PC-9 (cell line): ENCODE data around the gene POPDC2. TPM values are rescaled to one million over a fixed set of nuclear protein-coding genes. Genes with fewer than 3 reads are reported as not detected.

Experiments
- BruUV-seq: library from RNA; stranded (reverse); fragments of 400-500 nt; replicated peaks from 2 replicates; lab custom pipeline; 2021; lab: Mats Ljungman, UMichigan
- CTCF ChIA-PET: fragments of 300-600 bp; sonication (Branson Sonifier 250); formaldehyde crosslinking; loops from one replicate; lab custom pipeline; 2022; ENCODE audit warnings: antibody characterized with exemption; lab: Charles Lee
- POLR2A ChIA-PET: fragments of 300-600 bp; sonication (Branson Sonifier 250); formaldehyde crosslinking; loops from one replicate; lab custom pipeline; 2022; ENCODE audit warnings: antibody characterized with exemption; ENCODE audit not compliant: unreplicated experiment; lab: Charles Lee
- DNase-seq, 2 experiments: peaks; one replicate each; pipeline versions ENCODE4 v3.0.0 to v3.0.0-alpha.2; 2015 to 2022; ENCODE audit warnings: mixed read lengths in 1 of 2
- H2AFZ ChIP-seq: fragments of 200-600 bp; sonication (generic); 2 replicates; pipeline ENCODE4 v1.8.1; 2017; ENCODE audit warnings: antibody characterized with exemption
- H3F3A ChIP-seq: fragments of 200-600 bp; sonication (generic); 2 replicates; pipeline ENCODE4 v1.8.1; 2017; ENCODE audit warnings: antibody characterized with exemption, mild to moderate bottlenecking, low read depth; ENCODE audit not compliant: insufficient read depth
- H3K27ac ChIP-seq: fragments of 200-600 bp; sonication (generic); 2 replicates; pipeline ENCODE4 v1.6.1; 2016; ENCODE audit warnings: mixed run types
- H3K27me3 ChIP-seq: fragments of 200-600 bp; sonication (generic); 2 replicates; pipeline ENCODE4 v1.6.1; 2016; ENCODE audit warnings: low read depth, mixed run types; ENCODE audit not compliant: insufficient read depth
- H3K36me3 ChIP-seq: fragments of 200-600 bp; sonication (generic); 2 replicates; pipeline ENCODE4 v1.6.1; 2016; ENCODE audit warnings: low read depth, mixed run types
- H3K4me1 ChIP-seq: fragments of 200-600 bp; sonication (generic); replicated peaks from 2 replicates; pipeline ENCODE4 v1.6.1; 2016; ENCODE audit warnings: mixed run types; ENCODE audit not compliant: insufficient read depth
- H3K4me2 ChIP-seq: fragments of 200-600 bp; sonication (generic); 2 replicates; pipeline ENCODE4 v1.6.1; 2017; ENCODE audit warnings: mixed run types
- H3K4me3 ChIP-seq: fragments of 200-600 bp; sonication (generic); 2 replicates; pipeline ENCODE4 v1.6.1; 2016; ENCODE audit warnings: mixed run types
- H3K79me2 ChIP-seq: fragments of 200-600 bp; sonication (generic); 2 replicates; pipeline ENCODE4 v1.6.1; 2017; ENCODE audit warnings: low read depth, mixed run types
- H3K9me2 ChIP-seq: fragments of 200-600 bp; sonication (generic); 2 replicates; pipeline ENCODE4 v1.8.1; 2017; ENCODE audit warnings: mild to moderate bottlenecking; ENCODE audit not compliant: insufficient read depth
- H3K9me3 ChIP-seq: fragments of 200-600 bp; sonication (generic); 2 replicates; pipeline ENCODE4 v1.8.1; 2016; ENCODE audit warnings: low read depth; ENCODE audit not compliant: insufficient read depth
- H4K20me1 ChIP-seq: fragments of 200-600 bp; sonication (generic); 2 replicates; pipeline ENCODE4 v1.8.1; 2017; ENCODE audit not compliant: insufficient read depth
- CTCF ChIP-seq: fragments of 200-600 bp; sonication (generic); conservative IDR thresholded peaks from 2 replicates; pipeline ENCODE4 v1.6.1; 2017; ENCODE audit warnings: mixed run types, antibody characterized with exemption, mild to moderate bottlenecking, moderate library complexity
- EZH2 ChIP-seq: fragments of 200-600 bp; sonication (generic); IDR thresholded peaks from 2 replicates; pipeline ENCODE4 v1.8.0; 2017; ENCODE audit warnings: antibody characterized with exemption, low read depth
- intact Hi-C: fragments of 100-400 bp; cut with micrococcal nuclease; formaldehyde crosslinking; loops from one replicate; pipeline ENCODE4 v1.10.0; 2022; ENCODE audit not compliant: unreplicated experiment
- total RNA-seq: library from RNA; stranded (reverse); gene quantifications from 2 replicates; pipeline ENCODE4 v1.2.3, GENCODE V29; 2021

Gene POPDC2
- total RNA-seq, 1 experiment from 2014 or later: 3.5 TPM

- H3K79me2 ChIP-seq: no peaks in the 10 kb centered on the region
- H2AFZ ChIP-seq: no peak overlapping the region
- no peak for TF ChIP-seq EZH2
- no peak for TF ChIP-seq CTCF
- H3F3A ChIP-seq: no peaks in the 10 kb centered on the region
- H3K9me3 ChIP-seq: no peaks in the 10 kb centered on the region
- no TSS peak for BruUV-seq
- intact Hi-C loops: no loop called here
- H3K4me3 ChIP-seq: no peak overlapping the region
- H3K27me3 ChIP-seq: no peaks in the 10 kb centered on the region
- H3K4me2 ChIP-seq: no peak overlapping the region
- H3K36me3 ChIP-seq: no peaks in the 10 kb centered on the region
- no peaks in the 10 kb centered on the region for H4K20me1 ChIP-seq
- ChIA-PET CTCF (no interaction called here), POLR2A (no interaction called here)
- DNase-seq: no peak
- no peaks in the 10 kb centered on the region for H3K4me1 ChIP-seq
- no peak overlapping the region for H3K27ac ChIP-seq
- no peaks in the 10 kb centered on the region for H3K9me2 ChIP-seq
Measured at GRCh38 chr3:119659606-119660291, 640 bp downstream of the POPDC2 start.

- H3K4me2 ChIP-seq: no peak overlapping the region
- H3K4me1 ChIP-seq: no peaks in the 10 kb centered on the region
- ChIA-PET POLR2A (no interaction called here), CTCF (no interaction called here)
- no TSS peak for BruUV-seq
- no peaks in the 10 kb centered on the region for H3K79me2 ChIP-seq
- no peaks in the 10 kb centered on the region for H4K20me1 ChIP-seq
- intact Hi-C loops: no loop called here
- H3K36me3 ChIP-seq: no peaks in the 10 kb centered on the region
- no peaks in the 10 kb centered on the region for H3K9me3 ChIP-seq
- DNase-seq: no peak
- H2AFZ ChIP-seq: no peak overlapping the region
- no peak overlapping the region for H3K27ac ChIP-seq
- H3F3A ChIP-seq: no peaks in the 10 kb centered on the region
- no peaks in the 10 kb centered on the region for H3K9me2 ChIP-seq
- H3K27me3 ChIP-seq: no peaks in the 10 kb centered on the region
- TF ChIP-seq EZH2 (no peak), CTCF (no peak)
- no peak overlapping the region for H3K4me3 ChIP-seq
Measured at GRCh38 chr3:119658994-119659393, 1.4 kb downstream of the POPDC2 start.

- Histone ChIP-seq H3K79me2 (no peaks in the 10 kb centered on the region), H3K36me3 (no peaks in the 10 kb centered on the region), H3K9me3 (no peaks in the 10 kb centered on the region), H3K4me1 (no peaks in the 10 kb centered on the region), H3F3A (no peaks in the 10 kb centered on the region), H2AFZ (no peak overlapping the region), H3K27me3 (no peaks in the 10 kb centered on the region), H3K4me2 (no peak overlapping the region), H3K27ac (no peak overlapping the region), H3K9me2 (no peaks in the 10 kb centered on the region), H3K4me3 (no peak overlapping the region), H4K20me1 (no peaks in the 10 kb centered on the region)
- POLR2A ChIA-PET: no interaction called here
- TF ChIP-seq EZH2: no peak
- intact Hi-C loops: no loop called here
- BruUV-seq: no TSS peak
- no peak for DNase-seq
- CTCF ChIA-PET: no interaction called here
Measured at GRCh38 chr3:119657887-119658702, 2.3 kb downstream of the POPDC2 start.
